Stimulated activated CD8-positive, alpha-beta memory T cell treated with anti-CD3 and anti-CD28 coated beads, Interleukin-2, amount 100 ng/mL, for 48 hours (primary cell): Measurements from ENCODE around the gene ABCG1.
"Not testable (repeated sequence)": the region's sequence is repeated elsewhere in the genome, so short reads cannot be mapped to it uniquely, and the experiment has no call there.

Experiments
- DNase-seq, 2 donors: peaks; one replicate each; pipeline ENCODE4 v3.0.0-alpha.2; 2020; ENCODE audit warnings: low read depth in 2 of 2

The ABCG1 gene

GRCh38 chr21:42289926-42290325 is 71.0 kb downstream of the ABCG1 start:
- DNase-seq, result no peak

GRCh38 chr21:42290505-42290904 is 71.6 kb downstream of the ABCG1 start:
- DNase-seq, result no peak

DNA sequence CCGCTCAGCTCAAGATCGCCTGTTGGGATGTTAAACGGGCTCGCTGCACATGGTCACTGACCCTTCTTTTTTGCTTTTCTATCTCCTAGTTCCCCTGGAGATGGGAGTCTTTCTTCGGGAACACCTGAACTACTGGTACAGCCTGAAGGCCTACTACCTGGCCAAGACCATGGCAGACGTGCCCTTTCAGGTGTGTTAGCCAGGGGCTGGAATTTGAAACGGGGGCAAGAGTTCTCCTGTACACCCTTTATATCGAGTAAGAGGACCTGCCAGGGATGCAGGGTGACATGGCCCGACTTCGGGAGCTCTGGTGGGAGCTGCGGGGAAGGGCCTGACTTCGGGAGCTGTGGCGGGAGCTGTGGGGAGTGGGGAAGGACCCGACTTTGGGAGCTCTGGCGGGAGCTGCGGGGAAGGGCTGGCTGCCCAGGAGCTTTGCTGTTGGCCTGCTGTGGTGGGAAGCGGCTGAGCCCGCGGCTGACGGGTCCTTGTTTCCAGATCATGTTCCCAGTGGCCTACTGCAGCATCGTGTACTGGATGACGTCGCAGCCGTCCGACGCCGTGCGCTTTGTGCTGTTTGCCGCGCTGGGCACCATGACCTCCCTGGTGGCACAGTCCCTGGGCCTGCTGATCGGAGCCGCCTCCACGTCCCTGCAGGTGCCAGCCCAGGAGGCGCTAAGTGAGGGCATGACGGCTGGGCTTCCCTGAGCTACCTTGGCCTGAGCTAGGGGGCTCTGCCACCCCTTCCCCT is 72.2 kb downstream of the ABCG1 start:
- no peak for DNase-seq

- no peak for DNase-seq
These were observed 73.0 kb downstream of the ABCG1 start for GRCh38 chr21:42291751-42292562.

- not testable (repeated sequence) for DNase-seq
These were observed 73.7 kb downstream of the ABCG1 start for GRCh38 chr21:42292563-42293142.

GRCh38 chr21:42293649-42294272 is 74.8 kb downstream of the ABCG1 start:
- no peak for DNase-seq

DNA sequence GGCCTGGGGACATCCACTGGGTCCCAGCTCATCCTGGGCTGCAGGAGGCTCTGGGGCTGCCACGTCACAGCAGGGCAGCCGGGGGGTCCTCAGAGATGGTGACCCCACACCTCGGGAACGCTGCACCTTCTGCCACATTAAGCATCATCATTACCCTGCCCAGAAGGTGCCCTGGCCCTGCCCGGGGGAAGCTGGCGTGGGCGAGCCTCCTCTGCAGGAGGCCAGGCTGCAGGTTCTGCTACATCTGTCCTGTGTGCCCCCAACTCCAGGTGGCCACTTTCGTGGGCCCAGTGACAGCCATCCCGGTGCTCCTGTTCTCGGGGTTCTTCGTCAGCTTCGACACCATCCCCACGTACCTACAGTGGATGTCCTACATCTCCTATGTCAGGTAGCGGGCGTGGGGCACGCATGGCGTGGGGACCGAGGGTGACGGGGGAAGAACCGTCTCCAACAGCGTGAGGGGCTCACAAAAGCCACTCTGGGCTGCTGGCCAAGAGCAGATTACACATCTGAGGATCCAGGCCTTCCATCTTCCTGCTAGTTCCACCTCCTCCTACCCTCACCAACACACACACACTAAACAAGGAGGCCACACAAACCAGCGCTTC is 75.4 kb downstream of the ABCG1 start:
- DNase-seq, result no peak

DNA sequence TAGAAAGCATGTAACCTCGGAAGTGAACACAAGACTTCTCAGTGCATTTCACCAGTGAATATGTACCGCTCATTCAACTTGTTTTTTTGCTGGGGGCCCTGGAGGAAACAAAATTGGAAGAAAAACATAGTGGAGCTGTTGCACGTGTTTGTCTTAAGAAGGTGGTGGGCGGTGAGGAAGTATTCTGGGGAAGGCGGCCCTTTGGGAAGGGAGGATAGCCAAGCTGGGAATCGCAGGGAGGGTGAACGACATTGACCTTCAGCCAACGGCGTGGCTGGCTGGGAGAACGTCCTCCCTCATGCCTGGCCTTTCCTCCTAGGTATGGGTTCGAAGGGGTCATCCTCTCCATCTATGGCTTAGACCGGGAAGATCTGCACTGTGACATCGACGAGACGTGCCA is 76.9 kb downstream of the ABCG1 start:
- no peak for DNase-seq

DNA sequence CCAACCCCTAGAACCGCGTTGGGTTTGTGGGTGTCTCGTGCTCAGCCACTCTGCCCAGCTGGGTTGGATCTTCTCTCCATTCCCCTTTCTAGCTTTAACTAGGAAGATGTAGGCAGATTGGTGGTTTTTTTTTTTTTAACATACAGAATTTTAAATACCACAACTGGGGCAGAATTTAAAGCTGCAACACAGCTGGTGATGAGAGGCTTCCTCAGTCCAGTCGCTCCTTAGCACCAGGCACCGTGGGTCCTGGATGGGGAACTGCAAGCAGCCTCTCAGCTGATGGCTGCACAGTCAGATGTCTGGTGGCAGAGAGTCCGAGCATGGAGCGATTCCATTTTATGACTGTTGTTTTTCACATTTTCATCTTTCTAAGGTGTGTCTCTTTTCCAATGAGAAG is 77.6 kb downstream of the ABCG1 start:
- DNase-seq, result no peak

GRCh38 chr21:42297377-42297776 is 78.4 kb downstream of the ABCG1 start:
- DNase-seq, result no peak

DNA sequence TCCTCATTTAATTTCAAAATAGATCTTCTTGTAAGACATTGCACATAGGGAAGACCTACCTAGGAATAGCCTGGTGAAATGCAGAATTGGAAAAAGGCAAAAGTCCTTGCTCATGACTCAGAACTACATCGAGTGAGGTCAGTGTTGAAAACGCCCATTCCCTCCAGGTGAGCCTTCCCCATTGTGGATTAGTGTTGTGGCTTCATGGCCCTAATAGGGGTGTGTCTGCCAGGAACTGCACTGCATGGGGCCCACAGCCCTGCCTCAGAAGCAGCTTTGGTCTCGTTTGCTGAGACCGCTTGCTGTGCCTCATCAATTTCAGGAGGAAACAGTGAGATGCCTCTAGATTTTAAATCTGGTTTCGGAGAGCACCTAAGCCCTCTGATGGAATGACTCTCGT is 79.3 kb downstream of the ABCG1 start:
- DNase-seq, result no peak

DNA sequence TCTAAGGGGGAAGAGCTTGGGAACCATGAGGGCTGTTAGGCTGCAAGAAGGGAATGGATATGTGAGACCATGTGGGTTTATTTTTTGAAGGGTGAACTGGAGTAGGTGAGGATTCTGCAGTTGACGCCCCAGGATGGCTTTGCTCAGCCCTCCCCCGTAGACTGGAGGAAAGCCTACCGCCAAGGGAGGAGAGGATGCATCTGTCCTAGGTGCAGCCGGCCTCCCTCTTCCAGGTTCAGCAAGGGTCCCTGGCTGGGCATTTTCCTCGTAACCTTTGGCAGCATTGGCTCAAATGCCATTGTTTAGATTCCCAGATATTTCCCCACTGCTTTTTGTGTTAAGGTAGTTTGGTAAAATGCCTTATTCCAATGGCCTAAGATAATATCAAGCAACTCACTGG is 79.7 kb downstream of the ABCG1 start:
- DNase-seq, result no peak

DNA sequence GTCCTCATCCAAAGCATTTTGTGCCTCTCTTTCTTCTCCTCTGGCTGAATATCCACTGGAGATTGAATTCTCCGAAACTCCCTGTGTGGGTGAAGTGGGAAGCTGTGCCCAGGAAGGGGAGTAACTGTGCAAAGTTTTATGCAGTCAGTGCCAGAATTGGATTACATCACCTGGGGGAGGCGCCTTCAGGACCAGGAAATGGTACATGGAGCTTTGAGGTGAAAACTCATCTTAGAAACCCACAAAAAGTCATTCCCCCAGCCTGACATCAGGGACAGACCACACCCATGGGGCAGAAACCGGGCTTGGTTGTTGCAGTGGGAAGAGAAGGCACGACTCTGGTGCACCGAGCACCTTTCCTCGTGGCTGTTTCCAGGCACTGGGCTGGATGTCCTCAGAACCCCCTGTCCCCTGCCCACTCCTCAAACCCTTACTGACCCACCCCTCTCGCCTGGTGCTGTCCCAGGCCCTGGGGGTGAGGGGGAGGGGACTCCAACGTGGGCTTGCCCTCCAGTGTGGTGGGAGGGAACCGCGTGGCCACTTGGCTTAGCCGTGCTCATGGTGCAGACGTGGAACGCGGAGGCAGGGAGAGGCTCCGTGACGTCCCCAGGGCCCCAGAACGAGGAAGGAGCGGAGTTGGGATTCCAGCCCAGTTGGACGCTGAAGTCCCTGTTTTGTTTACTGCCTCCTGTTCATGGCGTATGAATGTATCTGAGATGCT is 80.5 kb downstream of the ABCG1 start:
- peak in 1 of 2 donors; percentile 17 for DNase-seq

DNA sequence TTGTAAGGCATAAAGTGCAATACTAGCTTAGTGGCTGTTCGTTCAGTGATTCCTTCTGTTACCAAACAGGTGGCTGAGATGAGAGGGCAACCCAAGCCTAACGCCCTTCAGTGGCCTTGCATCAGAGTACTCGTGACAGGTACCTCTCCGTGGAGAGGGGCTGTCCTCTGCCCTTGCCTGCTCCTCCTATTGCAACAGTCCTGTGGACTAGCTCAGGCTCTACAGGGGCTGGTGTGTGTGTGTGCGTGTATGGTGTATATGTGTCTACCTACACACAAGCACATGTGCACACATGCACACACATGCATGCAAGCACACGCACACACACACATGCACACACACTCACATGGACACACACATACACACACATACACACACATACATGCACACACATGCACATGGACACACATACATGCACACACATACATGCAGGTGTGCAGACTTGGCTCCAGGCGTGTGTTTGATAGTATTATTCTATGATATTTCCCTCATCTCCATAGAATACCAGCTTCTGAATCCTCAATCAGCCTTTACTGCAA is 81.2 kb downstream of the ABCG1 start:
- no peak for DNase-seq

DNA sequence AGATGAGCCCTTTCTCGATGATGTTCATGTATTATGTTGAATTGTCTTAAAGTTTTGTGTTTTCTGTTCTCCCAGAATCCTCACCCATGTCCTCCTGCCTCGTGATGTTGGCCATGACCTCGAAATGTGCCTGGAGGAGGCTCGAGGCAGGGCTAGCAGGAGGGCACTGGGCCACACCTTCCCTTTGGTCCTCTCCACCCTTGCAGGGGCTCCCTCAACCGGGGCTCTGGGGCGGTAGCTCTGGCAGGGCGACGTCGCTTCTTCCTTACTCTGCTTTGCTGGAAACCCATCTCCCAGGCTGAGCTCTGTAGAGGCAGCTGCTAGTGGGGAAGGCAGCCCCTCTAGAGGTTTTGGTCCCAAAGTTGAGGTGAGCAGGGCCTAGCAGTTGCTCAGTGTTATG is 82.0 kb downstream of the ABCG1 start:
- no peak for DNase-seq

DNA sequence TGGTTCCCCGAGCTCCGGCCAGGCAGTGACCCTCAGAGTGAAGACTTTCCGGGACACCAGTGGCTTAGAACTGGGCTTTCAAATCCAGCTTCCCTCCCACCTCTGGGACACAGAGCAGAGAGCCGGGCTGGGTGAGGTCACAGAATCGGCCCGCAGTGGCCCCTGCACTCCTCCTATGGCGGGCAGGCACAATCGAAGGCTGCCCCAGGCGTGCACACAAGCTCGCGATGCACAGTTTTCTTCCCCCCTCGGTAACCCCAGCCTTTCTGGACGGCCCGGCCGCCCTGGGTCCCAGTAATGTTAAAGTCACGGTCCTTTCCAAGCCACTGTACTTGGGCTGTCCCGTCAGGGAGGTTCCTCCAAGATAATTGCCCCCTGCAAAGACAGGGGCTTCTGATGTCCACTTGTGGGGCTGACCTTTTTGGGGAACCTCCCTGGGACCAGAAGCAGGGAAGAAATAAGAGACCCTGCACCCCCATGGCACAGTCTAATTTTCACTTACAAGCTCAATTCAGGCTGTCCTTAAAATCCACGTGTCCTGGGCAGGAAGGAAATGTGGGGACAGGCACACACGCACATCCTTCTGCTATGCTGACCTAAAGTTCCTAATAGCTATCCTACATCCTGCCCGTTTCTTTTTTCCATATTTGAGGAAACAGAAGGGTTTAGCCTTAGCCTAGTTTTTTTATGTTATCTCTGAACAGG is 82.6 kb downstream of the ABCG1 start:
- DNase-seq, result no peak

DNA sequence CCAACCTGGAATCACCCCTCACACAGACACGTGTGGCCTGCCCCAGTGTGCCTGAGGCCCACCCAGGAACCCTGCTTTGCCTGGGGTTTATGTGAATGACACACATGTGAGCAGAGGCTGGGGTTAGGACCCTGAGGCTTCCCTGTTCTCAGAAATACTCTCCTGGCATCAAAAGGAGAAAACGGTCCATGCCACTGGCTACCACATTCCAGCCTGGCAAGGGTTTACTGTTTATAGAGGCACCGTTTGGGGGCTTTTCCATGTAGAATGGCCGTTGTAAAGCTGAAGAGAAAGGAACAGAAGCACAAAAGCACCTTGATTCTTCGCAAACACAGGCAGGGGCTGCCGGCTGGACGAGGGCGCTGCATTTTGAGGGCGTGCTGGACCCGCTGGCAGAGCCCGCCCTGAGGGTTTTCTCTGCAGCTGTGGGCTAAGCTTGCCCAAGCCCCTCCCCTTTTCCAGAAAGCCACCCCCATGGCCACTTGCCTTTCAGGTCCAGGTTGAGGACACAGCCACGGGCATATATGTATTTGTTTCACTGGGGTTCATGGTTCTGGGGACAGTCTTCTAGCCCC is 83.2 kb downstream of the ABCG1 start:
- no peak for DNase-seq

GRCh38 chr21:42302794-42303193 is 83.9 kb downstream of the ABCG1 start:
- DNase-seq, result no peak

DNA sequence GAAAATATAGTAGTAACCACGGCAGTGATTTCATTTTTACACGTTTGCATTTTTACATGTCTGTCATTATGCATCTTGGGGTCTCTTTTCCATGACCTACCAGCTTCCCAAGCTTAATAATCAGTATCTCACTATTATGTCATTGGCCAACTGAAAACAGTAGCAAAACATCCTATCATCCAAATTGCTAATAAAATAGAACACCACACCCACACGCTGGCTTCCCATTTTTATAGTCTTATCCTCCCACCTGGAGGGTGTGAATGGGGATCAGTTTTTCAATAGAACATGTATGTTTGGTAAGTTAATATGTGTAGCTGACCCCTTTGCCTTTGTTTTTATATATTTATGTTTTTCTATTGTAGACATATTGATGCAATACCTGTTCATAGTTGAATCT is 84.5 kb downstream of the ABCG1 start:
- DNase-seq, result no peak
